Astrocyte of the spinal cord (primary cell): ENCODE results near the gene CXCL3.

Experiments
- DNase-seq: peaks from one replicate; pipeline ENCODE4 v3.0.0; 2011; ENCODE audit warnings: low read depth, low spot score
- H3K4me3 ChIP-seq: 2 replicates; pipeline ENCODE4 v1.5.1; 2011; ENCODE audit warnings: low read depth, mild to moderate bottlenecking, low read length, moderate library complexity
- in situ Hi-C: cut with HindIII; loops from 2 replicates; pipeline ENCODE4 v1.10.0; 2017; ENCODE audit warnings: low sequenced_read_pairs
- TF ChIP-seq, protein P1 (sequence below): IDR thresholded peaks from 2 replicates; pipeline ENCODE4 v1.5.1; 2012; ENCODE audit warnings: low read depth, mild to moderate bottlenecking, low read length, inconsistent platforms

Gene CXCL3

GRCh38 chr4:74018116-74018515 is 20.4 kb downstream of the CXCL3 start:
- no peak for DNase-seq
- TF ChIP-seq, protein P1, sequence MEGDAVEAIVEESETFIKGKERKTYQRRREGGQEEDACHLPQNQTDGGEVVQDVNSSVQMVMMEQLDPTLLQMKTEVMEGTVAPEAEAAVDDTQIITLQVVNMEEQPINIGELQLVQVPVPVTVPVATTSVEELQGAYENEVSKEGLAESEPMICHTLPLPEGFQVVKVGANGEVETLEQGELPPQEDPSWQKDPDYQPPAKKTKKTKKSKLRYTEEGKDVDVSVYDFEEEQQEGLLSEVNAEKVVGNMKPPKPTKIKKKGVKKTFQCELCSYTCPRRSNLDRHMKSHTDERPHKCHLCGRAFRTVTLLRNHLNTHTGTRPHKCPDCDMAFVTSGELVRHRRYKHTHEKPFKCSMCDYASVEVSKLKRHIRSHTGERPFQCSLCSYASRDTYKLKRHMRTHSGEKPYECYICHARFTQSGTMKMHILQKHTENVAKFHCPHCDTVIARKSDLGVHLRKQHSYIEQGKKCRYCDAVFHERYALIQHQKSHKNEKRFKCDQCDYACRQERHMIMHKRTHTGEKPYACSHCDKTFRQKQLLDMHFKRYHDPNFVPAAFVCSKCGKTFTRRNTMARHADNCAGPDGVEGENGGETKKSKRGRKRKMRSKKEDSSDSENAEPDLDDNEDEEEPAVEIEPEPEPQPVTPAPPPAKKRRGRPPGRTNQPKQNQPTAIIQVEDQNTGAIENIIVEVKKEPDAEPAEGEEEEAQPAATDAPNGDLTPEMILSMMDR, result no peak
- in situ Hi-C loops, result no loop called here
- no peak overlapping the region for H3K4me3 ChIP-seq

GRCh38 chr4:74016068-74016467 is 22.4 kb downstream of the CXCL3 start:
- DNase-seq, result no peak
- TF ChIP-seq, protein P1, result no peak
- in situ Hi-C loops, result no loop called here
- H3K4me3 ChIP-seq, result no peak overlapping the region

DNA sequence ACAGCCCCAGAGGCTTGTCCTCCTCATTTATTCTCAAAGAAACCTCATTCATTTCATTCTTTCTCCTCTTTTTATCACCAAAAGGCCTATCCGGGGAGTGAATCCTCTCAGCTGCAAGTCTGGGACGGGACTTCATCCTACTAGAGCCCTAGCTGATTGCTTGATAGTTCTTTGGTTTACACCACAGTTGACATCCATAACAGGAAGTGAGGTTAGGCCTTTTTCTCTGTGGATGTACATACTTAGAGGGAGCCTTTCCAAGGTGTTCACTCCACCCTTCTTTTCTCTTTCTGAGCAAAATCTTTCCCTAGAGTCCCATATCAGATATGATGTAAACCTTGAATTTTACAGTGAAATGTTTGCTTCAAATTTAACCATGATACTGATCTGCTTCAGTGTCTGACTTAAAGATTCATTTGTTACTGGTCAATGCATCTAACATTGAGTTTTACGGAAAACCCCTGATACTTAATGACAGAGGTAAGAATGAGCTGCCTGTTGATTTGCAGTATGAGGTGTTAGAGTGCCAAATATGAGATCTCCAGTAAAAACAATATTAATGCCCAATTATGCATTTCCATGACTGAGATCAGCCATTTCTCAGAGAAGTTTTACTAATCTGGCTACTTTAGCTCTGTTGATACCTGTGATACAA is 23.2 kb downstream of the CXCL3 start:
- TF ChIP-seq, protein P1, result no peak
- no peak overlapping the region for H3K4me3 ChIP-seq
- in situ Hi-C loops, result no loop called here

DNA sequence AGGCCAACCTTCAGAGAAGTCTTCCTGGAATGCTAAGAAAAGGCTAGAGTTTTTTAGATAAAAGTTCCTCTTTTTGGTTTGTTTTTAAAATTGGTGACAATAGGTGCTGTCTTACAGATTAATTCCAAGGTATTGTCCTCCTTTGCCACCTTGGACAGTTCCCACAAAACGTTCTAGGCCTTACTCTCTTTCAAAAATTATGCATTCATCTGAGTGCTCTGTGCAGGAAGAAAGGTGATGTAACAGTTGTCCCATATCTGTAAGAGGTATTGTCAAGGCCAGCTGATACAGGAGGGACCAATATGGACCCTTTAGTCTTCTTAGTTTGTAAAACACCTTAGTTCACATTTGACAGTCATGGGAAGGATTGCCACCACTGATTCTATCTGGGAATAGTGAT is 24.2 kb downstream of the CXCL3 start:
- in situ Hi-C loops, result no loop called here
- H3K4me3 ChIP-seq, result no peak overlapping the region
- DNase-seq, result no peak
- TF ChIP-seq, protein P1, result no peak

More for the DNA sequence above, 23.2 kb downstream of the CXCL3 start:
- no peak for DNase-seq

DNA sequence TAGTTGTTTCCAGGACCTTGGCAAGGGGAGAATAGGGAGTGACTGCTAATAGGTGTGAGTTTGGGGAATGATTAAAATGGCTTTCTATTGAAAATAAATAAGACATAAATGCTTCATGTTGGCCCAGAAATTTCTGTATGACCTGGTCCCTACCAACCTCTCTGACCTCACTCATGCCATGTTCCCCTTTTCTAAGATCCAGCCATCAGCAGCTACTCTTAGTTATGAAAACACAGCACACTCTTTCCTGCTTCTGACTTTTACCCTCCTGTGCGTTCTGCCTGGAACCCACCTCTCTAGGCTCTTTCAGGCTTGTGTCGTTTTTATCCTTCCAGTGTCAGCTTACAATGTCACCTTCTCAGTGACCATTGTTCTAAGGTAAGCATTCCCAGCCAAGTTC is 25.2 kb downstream of the CXCL3 start:
- H3K4me3 ChIP-seq, result no peak overlapping the region
- TF ChIP-seq, protein P1, result no peak
- no peak for DNase-seq
- in situ Hi-C loops, result no loop called here

GRCh38 chr4:74012130-74012529 is 26.4 kb downstream of the CXCL3 start:
- TF ChIP-seq, protein P1, result no peak
- in situ Hi-C loops, result no loop called here
- no peak for DNase-seq
- H3K4me3 ChIP-seq, result no peak overlapping the region
